ENCODE results near the gene ARL15.

ARL15 gene

GRCh38 chr5:53991942-53992341 is 318.4 kb downstream of the ARL15 start:
- DNase-seq = no peak
- Histone ChIP-seq H2AFZ (ENCODE audit: low read depth, low read length) (no peak overlapping the region), H3K27ac (ENCODE audit: low read length) (no peak overlapping the region), H3K27me3 (ENCODE audit: insufficient read depth, low read length, poor library complexity) (no peaks in the 10 kb centered on the region), H3K9ac (ENCODE audit: low read depth, low read length) (no peak overlapping the region), H3K9me3 (ENCODE audit: insufficient read depth, low read length, severe bottlenecking) (no peaks in the 10 kb centered on the region), H3K79me2 (ENCODE audit: insufficient read depth, low read length) (no peaks in the 10 kb centered on the region), H4K20me1 (ENCODE audit: insufficient read depth, low read length) (no peaks in the 10 kb centered on the region), H3K4me3 (ENCODE audit: low read depth in 1 of 2, low read length in 2 of 2) (no peak overlapping the region), H3K4me1 (ENCODE audit: insufficient read depth, low read length) (no peaks in the 10 kb centered on the region), H3K36me3 (ENCODE audit: insufficient read depth, low read length) (no peaks in the 10 kb centered on the region), H3K4me2 (ENCODE audit: insufficient read depth, low read length) (no peak overlapping the region)
- ATAC-seq (ENCODE audit: insufficient read depth, low read depth) = no peak
- peak; percentile 58 for TF ChIP-seq CTCF (IDR thresholded peaks at IDR 0.05; ENCODE audit: borderline replicate concordance, extremely low read depth, low read length, poor library complexity, severe bottlenecking)
- TF ChIP-seq EZH2 (IDR thresholded peaks at IDR 0.05; ENCODE audit: borderline replicate concordance, low read depth, low read length, severe bottlenecking) = no peak

GRCh38 chr5:53987101-53987500 is 323.3 kb downstream of the ARL15 start:
- no peak overlapping the region for H3K4me3 ChIP-seq (ENCODE audit: low read depth in 1 of 2, low read length in 2 of 2)
- TF ChIP-seq CTCF (IDR thresholded peaks at IDR 0.05; ENCODE audit: borderline replicate concordance, extremely low read depth, low read length, poor library complexity, severe bottlenecking) = no peak
- TF ChIP-seq EZH2 (IDR thresholded peaks at IDR 0.05; ENCODE audit: borderline replicate concordance, low read depth, low read length, severe bottlenecking) = no peak

GRCh38 chr5:53985796-53986195 is 324.6 kb downstream of the ARL15 start:
- TF ChIP-seq EZH2 (IDR thresholded peaks at IDR 0.05; ENCODE audit: borderline replicate concordance, low read depth, low read length, severe bottlenecking) (no peak), CTCF (IDR thresholded peaks at IDR 0.05; ENCODE audit: borderline replicate concordance, extremely low read depth, low read length, poor library complexity, severe bottlenecking) (no peak)
- Histone ChIP-seq H3K9me3 (ENCODE audit: insufficient read depth, low read length, severe bottlenecking) (no peaks in the 10 kb centered on the region), H3K27me3 (ENCODE audit: insufficient read depth, low read length, poor library complexity) (no peaks in the 10 kb centered on the region), H3K4me1 (ENCODE audit: insufficient read depth, low read length) (no peaks in the 10 kb centered on the region), H3K4me3 (ENCODE audit: low read depth in 1 of 2, low read length in 2 of 2) (no peak overlapping the region), H3K27ac (ENCODE audit: low read length) (no peak overlapping the region), H4K20me1 (ENCODE audit: insufficient read depth, low read length) (no peaks in the 10 kb centered on the region), H2AFZ (ENCODE audit: low read depth, low read length) (no peak overlapping the region), H3K79me2 (ENCODE audit: insufficient read depth, low read length) (no peaks in the 10 kb centered on the region), H3K9ac (ENCODE audit: low read depth, low read length) (no peak overlapping the region), H3K4me2 (ENCODE audit: insufficient read depth, low read length) (no peak overlapping the region), H3K36me3 (ENCODE audit: insufficient read depth, low read length) (no peaks in the 10 kb centered on the region)
- no peak for ATAC-seq (ENCODE audit: insufficient read depth, low read depth)
- no peak for DNase-seq

More at GRCh38 chr5:53987101-53987500, 323.3 kb downstream of the ARL15 start:
- Histone ChIP-seq H3K9ac (ENCODE audit: low read depth, low read length) (no peak overlapping the region), H3K36me3 (ENCODE audit: insufficient read depth, low read length) (no peaks in the 10 kb centered on the region), H4K20me1 (ENCODE audit: insufficient read depth, low read length) (no peaks in the 10 kb centered on the region), H3K9me3 (ENCODE audit: insufficient read depth, low read length, severe bottlenecking) (no peaks in the 10 kb centered on the region), H3K79me2 (ENCODE audit: insufficient read depth, low read length) (no peaks in the 10 kb centered on the region), H3K4me2 (ENCODE audit: insufficient read depth, low read length) (no peak overlapping the region), H3K27ac (ENCODE audit: low read length) (no peak overlapping the region), H2AFZ (ENCODE audit: low read depth, low read length) (no peak overlapping the region), H3K4me1 (ENCODE audit: insufficient read depth, low read length) (no peaks in the 10 kb centered on the region), H3K27me3 (ENCODE audit: insufficient read depth, low read length, poor library complexity) (no peaks in the 10 kb centered on the region)
- no peak for ATAC-seq (ENCODE audit: insufficient read depth, low read depth)
- no peak for DNase-seq

GRCh38 chr5:53984971-53985370 is 325.4 kb downstream of the ARL15 start:
- Histone ChIP-seq H3K27me3 (ENCODE audit: insufficient read depth, low read length, poor library complexity) (no peaks in the 10 kb centered on the region), H3K27ac (ENCODE audit: low read length) (no peak overlapping the region), H3K4me1 (ENCODE audit: insufficient read depth, low read length) (no peaks in the 10 kb centered on the region), H3K4me3 (ENCODE audit: low read depth in 1 of 2, low read length in 2 of 2) (no peak overlapping the region), H3K4me2 (ENCODE audit: insufficient read depth, low read length) (no peak overlapping the region), H4K20me1 (ENCODE audit: insufficient read depth, low read length) (no peaks in the 10 kb centered on the region), H3K36me3 (ENCODE audit: insufficient read depth, low read length) (no peaks in the 10 kb centered on the region), H2AFZ (ENCODE audit: low read depth, low read length) (no peak overlapping the region), H3K79me2 (ENCODE audit: insufficient read depth, low read length) (no peaks in the 10 kb centered on the region), H3K9ac (ENCODE audit: low read depth, low read length) (no peak overlapping the region), H3K9me3 (ENCODE audit: insufficient read depth, low read length, severe bottlenecking) (no peaks in the 10 kb centered on the region)
- TF ChIP-seq EZH2 (IDR thresholded peaks at IDR 0.05; ENCODE audit: borderline replicate concordance, low read depth, low read length, severe bottlenecking) (no peak), CTCF (IDR thresholded peaks at IDR 0.05; ENCODE audit: borderline replicate concordance, extremely low read depth, low read length, poor library complexity, severe bottlenecking) (no peak)
- DNase-seq (no peak), ATAC-seq (ENCODE audit: insufficient read depth, low read depth) (no peak)
